H4 (cell line): ENCODE data around the gene DAZAP2. TPM values are rescaled to one million over a fixed set of nuclear protein-coding genes. Genes with fewer than 3 reads are reported as not detected.
A peak's percentile ranks its signal among the peaks of the same experiment; 100 is the strongest.
"Not testable (repeated sequence)": the region's sequence is repeated elsewhere in the genome, so short reads cannot be mapped to it uniquely, and the experiment has no call there.

Source experiments
- DNase-seq: peaks from one replicate; pipeline ENCODE4 v3.0.0-alpha.2; 2015; ENCODE audit warnings: low spot score
- total RNA-seq: library from RNA; depleted of rRNA; stranded (reverse); fragments of >200 nt; shearing (Covaris generic); gene quantifications from 2 replicates; pipeline ENCODE4 v1.2.3, GENCODE V29; 2014

The DAZAP2 gene
- total RNA-seq, 1 experiment from 2014 or later = 319 TPM

DNA sequence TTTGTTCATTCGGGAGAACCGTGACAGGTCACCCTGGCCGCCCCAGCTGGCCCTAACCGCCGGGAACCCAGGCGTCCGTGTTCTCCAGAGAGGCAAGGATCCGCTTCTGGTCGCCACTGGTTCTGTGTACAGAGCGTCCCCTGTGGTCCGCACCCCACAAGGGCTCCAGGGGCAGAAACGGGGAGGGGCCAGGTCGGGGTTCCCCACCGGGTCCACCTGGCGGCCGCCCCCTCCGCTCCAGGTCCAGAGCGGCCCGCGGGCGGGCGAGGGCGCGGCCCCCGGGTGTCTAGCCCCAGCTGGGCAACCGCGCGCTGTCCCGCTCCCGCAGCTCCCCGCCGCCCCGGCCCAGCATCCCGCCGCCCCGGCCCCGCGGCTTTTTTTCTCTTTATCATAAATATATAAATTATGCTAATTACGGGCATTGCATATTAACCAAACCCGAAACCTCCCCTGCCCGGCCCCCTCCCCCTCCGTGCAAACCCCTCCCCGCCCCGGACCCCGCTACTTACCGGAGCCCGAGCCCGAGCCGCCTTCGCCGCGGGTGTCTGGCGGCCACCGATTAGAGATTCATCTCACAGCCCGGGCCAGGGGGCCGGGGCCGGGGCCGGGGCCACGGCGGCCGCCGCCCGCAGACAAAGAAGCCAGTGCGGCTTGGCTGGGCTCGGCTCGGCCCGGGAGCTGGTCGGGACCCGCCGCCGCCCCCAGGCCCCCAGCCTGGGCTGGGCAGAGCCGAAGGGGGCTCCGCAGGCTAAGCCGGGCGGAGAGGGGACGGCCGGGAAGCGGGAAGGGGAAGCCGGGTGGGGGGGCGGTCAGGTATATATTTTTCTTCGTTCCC lies 21.3 kb upstream of the DAZAP2 start:
- DNase-seq = no peak

DNA sequence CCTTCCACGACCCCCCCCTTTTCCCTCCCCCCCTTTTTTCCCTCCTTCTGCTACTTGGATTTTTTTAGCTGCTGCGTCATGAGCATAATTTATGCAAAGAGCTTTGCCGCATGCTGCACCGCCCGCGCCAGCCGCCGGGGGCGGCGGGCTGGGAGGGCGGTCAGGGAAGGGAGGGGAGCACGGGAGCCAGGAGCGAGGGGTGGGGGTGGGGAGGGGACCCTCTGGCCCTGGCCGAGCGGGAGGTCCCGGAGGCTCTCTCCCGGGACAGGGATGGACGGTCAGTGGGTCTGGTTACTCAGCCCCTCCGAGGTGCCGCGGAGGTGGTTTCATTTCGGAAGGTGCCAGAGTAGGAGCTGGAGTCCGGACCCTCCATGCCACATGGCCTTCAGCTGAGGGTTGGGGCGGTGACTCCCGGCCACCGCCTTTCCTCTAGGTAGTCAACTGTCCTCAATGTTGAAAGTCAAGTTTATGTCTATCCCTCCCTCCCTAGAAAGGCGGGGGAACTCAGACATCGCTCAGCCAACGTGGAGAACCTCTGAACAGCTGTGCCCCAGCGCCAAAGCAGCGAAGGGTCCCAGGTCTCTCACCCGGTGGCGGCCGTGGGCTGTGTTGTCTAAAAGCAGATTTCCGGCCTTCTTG lies 20.5 kb upstream of the DAZAP2 start, which contains the start of gene POU6F1:
POU6F1 (minus strand) TSS at position 95 of the 639 bp plus-strand sequence. CDS start 11,226 bp downstream, outside the sequence.
- peak; percentile 77 for DNase-seq

DNA sequence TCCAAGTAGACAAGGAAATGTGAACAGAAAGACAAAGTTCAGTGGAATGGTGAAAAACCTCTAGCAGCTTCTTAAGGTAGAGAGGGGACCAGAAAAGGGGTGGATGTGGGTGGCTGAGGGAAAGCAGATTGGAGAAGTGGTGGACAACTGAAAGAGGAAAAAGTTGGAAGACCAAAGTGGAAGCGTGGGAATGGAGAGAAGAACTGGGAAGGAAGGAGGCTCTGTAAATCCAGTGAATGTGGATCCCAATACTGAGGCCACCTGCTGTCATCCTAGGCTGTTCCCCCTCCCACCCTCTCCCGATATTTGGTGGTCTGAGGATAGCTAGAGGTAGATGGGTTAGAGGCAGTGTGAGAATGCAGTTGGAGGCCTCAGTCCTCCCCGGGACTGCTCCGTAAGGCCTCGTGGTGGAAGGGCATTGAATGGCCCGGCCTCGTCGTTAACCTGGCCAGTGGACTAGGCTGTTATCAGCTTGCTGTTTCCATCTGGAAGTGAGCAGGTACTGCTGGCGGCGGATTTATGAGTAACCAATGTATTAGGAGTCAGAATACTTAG lies 19.9 kb upstream of the DAZAP2 start:
- DNase-seq = no peak

GRCh38 chr12:51219322-51219721 lies 19.3 kb upstream of the DAZAP2 start:
- no peak for DNase-seq

DNA sequence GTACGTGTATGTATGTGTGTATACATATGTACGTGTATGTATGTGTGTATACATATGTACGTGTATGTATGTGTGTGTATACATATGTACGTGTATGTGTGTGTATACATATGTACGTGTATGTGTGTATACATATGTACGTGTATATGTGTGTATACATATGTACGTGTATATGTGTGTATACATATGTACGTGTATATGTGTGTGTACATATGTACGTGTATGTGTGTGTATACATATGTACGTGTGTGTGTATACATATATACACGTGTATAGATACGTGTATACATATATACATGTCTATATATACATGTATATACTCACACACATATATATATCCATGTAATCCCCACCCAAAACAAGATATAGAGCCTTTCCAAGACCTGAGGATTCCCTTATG lies 18.8 kb upstream of the DAZAP2 start:
- DNase-seq = not testable (repeated sequence)

DNA sequence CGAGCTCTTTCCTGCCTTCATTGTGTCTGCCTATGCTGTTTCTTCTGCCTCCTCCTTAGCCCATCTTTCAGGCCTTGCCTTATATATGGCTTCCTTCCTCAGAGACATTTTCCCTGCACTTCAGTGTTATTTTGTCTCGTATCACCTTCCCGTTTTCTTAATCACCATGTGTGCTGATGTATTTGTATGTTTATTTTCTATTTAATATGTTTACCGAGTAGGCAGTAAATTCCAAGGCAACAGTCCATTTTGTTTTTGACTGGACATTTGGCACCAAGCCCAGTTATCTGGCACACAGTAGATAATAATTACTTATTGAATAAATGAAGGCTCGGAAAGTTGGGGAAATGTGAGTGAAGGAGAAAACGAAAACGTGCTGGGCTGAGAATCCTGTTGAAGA lies 16.2 kb upstream of the DAZAP2 start:
- DNase-seq = no peak

DNA sequence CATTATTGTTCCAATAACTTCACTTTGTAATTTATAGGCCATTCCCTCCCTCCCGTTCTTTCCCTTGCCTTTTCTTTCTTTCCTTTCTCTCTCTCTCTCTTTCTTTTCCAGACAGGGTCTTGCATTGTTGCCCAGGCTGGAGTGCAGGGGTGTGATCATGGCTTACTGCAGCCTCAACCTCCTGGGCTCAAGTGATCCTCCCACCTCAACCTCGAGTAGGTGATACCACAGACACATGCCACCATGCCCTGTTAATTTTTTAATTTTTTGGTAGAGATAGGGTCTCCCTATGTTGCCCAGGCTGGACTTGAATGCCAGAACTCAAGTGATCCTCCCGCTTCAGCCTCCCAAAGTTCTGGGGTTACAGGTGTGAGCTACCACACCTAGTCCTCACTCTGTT lies 14.0 kb upstream of the DAZAP2 start:
- DNase-seq = no peak

DNA sequence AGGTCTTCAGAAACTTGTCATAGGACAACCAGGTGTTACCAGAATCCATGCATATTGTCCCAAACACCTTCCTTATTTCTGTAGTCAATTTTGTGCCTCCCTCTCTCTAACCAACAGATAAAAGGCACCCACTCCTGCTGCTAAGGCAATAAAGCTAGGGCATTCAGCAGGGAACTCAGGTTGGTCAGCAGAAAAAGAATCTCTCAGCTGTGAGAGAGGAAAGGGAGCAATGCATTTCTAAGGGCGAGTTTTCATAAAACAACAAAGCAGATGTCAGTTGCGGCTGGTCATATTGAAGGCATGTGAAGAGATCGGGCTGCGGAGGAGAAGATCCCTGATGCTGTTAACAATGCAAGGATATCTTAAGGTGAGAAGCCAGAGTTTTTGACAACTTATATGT lies 13.4 kb upstream of the DAZAP2 start:
- no peak for DNase-seq

GRCh38 chr12:51225771-51226170 lies 12.9 kb upstream of the DAZAP2 start:
- no peak for DNase-seq

DNA sequence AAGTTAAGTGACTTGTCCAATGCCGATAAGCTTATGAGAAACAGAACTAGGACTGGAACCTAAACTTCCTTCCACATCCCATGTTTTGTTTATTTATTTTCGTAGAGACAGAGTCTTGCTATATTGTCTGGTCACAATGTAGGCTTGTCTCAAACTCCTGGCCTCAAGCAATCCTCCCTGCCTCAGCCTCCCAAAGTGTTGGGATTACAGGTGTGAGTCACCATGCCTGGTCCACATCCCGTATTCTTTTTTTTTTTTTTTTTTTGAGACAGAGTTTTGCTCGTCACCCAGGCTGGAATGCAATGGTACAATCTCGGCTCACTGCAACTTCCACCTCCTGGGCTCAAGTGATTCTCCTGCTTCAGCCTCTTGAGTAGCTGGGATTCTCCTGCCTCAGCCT lies 11.5 kb upstream of the DAZAP2 start:
- not testable (repeated sequence) for DNase-seq

DNA sequence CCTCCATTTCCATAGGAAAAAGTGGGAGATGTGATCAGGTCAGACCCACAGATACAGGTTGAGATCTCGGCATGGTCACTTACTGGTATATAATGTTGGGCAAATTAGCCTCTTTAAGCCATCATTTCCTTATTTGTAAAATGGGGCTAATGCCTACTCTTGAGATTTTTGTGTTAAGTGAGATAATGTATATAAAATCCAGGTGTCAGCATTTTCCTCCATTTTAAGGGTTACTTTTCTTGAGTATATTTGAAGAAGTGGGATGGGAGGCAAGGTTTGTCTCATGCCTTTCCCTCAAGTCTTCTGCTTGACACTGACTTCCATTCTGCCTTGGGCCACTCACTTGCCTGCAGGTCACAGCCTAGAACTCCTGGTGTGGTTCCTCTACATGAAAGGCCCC lies 10.7 kb upstream of the DAZAP2 start:
- no peak for DNase-seq

DNA sequence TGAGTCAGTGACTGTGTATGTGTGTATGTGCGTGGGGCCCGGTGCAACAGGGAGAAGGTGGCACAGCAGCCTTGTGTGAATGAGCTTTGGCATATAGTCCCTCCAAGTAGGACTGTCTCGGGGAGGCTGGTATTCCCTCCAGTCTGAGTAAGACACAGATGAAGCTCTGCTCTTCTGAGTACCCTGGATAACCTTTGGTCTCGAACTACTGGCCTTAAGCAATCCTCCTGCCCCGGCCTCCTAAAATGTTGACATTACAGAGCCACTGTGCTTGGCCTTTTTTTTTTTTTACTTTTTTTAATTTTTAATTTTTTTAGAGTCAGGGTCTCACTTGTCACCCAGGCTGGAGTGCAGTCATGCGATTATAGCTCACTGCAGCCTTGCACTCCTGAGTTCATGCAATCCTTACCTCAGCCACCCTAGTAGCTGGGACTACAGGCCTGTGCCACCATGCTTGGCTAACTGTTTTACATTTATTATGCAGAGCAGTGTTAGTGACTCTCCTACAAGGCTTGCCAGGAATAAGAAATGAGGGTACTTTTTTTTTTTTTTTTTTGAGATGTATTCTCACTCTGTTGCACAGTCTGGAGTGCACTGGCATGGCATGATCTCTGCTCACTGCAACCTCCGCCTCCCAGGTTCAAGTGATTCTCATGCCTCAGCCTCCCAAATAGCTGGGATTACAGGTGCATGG lies 9.4 kb upstream of the DAZAP2 start:
- no peak for DNase-seq

- no peak for DNase-seq
Measured at GRCh38 chr12:51232642-51233041, 6.0 kb upstream of the DAZAP2 start.

DNA sequence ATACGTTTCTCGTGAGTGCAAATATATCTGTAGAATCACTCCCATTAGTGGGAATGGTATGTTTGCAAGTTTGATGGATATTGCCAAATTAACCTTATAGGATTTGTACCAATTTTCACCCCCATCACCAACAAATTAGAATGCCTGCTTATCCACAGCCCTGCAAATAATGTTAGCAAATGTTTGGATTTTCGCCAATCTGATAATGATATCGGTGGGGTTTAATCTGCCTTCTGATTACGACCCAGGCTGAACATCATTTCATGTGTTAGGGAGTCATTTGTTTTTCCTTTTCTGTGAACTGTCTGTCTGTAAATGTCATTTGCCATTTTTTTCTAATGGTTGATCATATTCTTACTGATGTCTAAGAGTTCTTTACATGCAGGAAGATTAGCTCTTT lies 4.1 kb upstream of the DAZAP2 start:
- DNase-seq = no peak

GRCh38 chr12:51238037-51238509 lies 553 bp upstream of the DAZAP2 start:
- DNase-seq = no peak

DNA sequence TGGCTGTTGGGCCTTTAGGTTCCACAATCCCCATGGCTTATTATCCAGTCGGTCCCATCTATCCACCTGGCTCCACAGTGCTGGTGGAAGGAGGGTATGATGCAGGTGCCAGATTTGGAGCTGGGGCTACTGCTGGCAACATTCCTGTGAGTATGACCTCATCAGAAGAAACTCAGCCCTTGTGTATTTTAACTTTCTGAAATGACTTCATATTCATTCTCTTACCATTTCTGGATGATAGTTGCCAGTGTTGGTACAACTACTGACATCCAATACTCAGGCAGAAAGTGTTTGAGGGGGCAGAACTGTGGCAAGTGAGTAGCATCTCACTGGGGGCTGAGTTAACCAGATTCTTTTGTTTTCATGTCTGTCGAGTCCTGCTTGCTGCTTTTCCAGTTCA lies 2.3 kb downstream of the DAZAP2 start:
- DNase-seq = no peak

DNA sequence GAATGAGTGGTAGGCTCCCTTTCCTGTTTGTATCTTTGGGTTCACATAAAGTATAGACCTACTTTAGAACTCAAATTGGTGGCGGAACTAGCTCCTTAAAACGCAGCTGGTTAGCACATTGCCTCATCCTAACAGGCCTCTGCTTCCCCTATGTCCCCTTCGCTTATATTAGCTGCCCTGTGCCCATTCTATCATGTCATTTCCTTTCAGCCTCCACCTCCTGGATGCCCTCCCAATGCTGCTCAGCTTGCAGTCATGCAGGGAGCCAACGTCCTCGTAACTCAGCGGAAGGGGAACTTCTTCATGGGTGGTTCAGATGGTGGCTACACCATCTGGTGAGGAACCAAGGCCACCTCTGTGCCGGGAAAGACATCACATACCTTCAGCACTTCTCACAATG lies 3.5 kb downstream of the DAZAP2 start:
- no peak for DNase-seq

DNA sequence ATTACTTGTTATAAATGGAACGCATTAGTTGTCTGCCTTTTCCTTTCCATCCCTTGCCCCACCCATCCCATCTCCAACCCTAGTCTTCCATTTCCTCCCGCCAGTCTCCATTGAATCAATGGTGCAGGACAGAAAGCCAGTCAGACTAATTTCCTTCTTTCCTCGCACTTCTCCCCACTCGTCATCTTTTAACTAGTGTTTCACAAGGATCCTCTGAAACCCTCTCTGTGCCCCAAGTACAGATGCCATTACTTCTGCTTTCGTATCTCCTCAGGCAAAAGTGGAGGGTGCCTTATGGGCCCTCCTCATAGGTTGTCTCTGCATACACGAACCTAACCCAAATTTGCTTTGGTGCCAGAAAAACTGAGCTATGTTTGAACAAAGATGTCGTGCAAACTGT lies 4.2 kb downstream of the DAZAP2 start:
- DNase-seq = no peak

DNA sequence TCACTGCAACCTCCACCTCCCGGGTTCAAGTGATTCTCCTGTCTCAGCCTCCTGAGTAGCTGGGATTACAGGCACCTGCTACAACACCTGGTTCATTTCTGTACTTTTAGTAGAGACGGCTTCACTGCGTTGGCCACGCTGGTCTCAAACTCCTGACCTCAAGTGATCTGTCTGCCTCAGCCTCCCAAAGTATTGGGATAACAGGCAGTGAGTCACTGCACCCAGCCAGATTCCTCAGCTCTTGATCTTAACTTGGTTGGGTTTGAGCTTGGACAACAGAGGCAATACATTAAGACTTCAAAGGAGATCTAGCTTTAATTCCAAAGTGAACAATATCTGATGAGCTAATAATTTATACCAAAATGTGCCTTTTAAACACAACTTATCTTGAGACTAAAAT lies 5.6 kb downstream of the DAZAP2 start:
- DNase-seq = no peak

DNA sequence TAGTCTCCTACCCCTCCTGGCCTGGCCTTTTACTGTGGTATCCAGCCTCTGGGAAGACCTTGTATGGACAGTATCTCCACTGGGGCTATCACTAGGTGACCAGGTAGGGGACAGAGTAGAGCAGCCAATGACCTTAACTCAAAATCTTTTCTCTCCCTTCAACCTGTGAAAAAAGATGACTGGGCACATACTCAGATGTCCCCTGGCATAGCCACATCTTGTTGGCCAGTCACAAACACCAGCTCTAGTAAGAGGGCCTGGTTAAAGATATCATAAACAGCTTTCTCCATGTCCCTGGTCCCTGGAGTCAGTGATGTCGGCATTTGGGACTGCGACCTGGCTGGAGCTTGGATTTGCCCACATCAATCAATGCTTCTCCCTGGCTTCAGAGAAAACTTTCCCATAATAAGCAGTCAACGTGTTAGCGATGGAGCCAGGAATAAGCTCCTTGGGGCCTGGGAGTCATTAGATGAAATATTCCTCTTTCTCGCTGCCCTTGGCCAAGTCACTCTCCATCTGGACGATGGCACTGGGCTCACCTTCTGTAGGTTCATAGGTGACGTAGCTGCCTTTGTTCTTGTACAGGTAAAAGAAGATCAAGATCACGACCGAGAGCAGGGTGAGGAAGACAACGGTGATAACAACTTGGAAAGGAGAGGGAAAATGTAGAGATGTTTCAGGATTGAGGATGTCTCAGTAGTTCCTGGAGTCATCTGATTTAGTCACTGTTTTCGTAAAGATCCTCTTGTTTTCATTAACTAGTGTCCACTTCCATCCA lies 7.0 kb downstream of the DAZAP2 start:
- DNase-seq = no peak

GRCh38 chr12:51246254-51246853 lies 7.7 kb downstream of the DAZAP2 start:
- DNase-seq = peak; percentile 68
